K562 (cell line): ENCODE data around the gene PFDN4. TPM values are rescaled to one million over a fixed set of nuclear protein-coding genes. Genes with fewer than 3 reads are reported as not detected.

Experiments used
- HDAC2 ChIP-seq: fragments of 450-650 bp; IDR thresholded peaks from 2 replicates; pipeline ENCODE4 v1.6.1; 2016; ENCODE audit warnings: mild to moderate bottlenecking
- HMG20B ChIP-seq: fragments of 250-450 bp; sonication (Bioruptor Pico); IDR thresholded peaks from 2 replicates; pipeline ENCODE4 v1.5.0; 2021; ENCODE audit warnings: mild to moderate bottlenecking
- KLF16 ChIP-seq: IDR thresholded peaks from 2 replicates; pipeline ENCODE4 v1.6.1; 2016; ENCODE audit warnings: antibody characterized with exemption
- SIN3A ChIP-seq, 2 experiments: fragments of 150-350 bp in 1 of 2; IDR thresholded peaks; 2 replicates each; pipeline ENCODE4 v1.6.1; 2011 to 2016; ENCODE audit warnings: borderline replicate concordance in 2 of 2, low read depth in 2 of 2, low read length in 2 of 2, mild to moderate bottlenecking in 2 of 2, moderate library complexity in 2 of 2; ENCODE audit not compliant: control insufficient read depth in 1 of 2
- SMC3 ChIP-seq: conservative IDR thresholded peaks from 2 replicates; pipeline ENCODE4 v1.6.1; 2011; ENCODE audit warnings: low read depth, low read length, improper control_type of control experiment; ENCODE audit not compliant: insufficient read depth
- STAG1 ChIP-seq: sonication (generic); formaldehyde crosslinking; IDR thresholded peaks from 2 replicates; pipeline ENCODE4 v1.5.0; 2020; ENCODE audit warnings: missing genetic modification reagents, borderline replicate concordance
- ZNF584 ChIP-seq: fragments of 200-800 bp; sonication (Bioruptor generic); IDR thresholded peaks from 2 replicates; pipeline ENCODE4 v1.6.1; 2016; ENCODE audit warnings: low read depth, mild to moderate bottlenecking, missing genetic modification characterization, missing compliant biosample characterization
- polyA plus RNA-seq, 8 experiments: library from polyadenylated mRNA; depleted of rRNA in 4 of 8; stranded (reverse) in 5 of 8; unstranded in 3 of 8; fragments of >200 nt; fragmentation: Nextera tagmentation in 2 of 8; fragmentation: Illumina TruSeq in 1 of 8; extraction: Ambion mirVana in 2 of 8; extraction: Trizol in 1 of 8; gene quantifications; 2 replicates each; pipeline versions ENCODE4 v1.2.1 to v1.2.3, GENCODE V29; 2011 to 2014; ENCODE audit warnings: inconsistent platforms in 1 of 8, missing spikeins in 1 of 8
- total RNA-seq, 7 experiments: library from RNA; depleted of rRNA in 6 of 7; stranded (reverse); fragments of >200 nt in 6 of 7; fragmentation: Illumina TruSeq in 2 of 7; extraction: Trizol in 2 of 7; gene quantifications; 2 replicates each; pipeline versions ENCODE4 v1.2.1 to v1.2.3, GENCODE V29; 2011 to 2021; ENCODE audit warnings: low replicate concordance in 1 of 7
- TF ChIP-seq, protein P1 (sequence below), 2 experiments: IDR thresholded peaks in 1 of 2; conservative IDR thresholded peaks in 1 of 2; 2 replicates each; pipeline ENCODE4 v1.6.1; 2016; ENCODE audit warnings: low read depth in 2 of 2, mild to moderate bottlenecking in 1 of 2, missing compliant biosample characterization in 1 of 2, missing genetic modification characterization in 1 of 2, moderate library complexity in 1 of 2
- TF ChIP-seq, protein P2 (sequence below), 3 experiments: IDR thresholded peaks in 2 of 3; conservative IDR thresholded peaks in 1 of 3; 2 replicates each; pipeline ENCODE4 v1.5.1; 2011 to 2012; ENCODE audit warnings: low read length in 3 of 3, mild to moderate bottlenecking in 3 of 3, control low read depth in 2 of 3, improper control_type of control experiment in 1 of 3, inconsistent platforms in 1 of 3, low read depth in 1 of 3, mixed read lengths in 1 of 3, moderate library complexity in 1 of 3; ENCODE audit not compliant: insufficient read depth in 2 of 3

PFDN4 gene
- total and polyA plus RNA-seq, 9 of the 15 experiments (the other 6 are each of a cell fraction or from before 2014, with no cell fraction given): 60.1 to 214 (median 122) TPM

DNA sequence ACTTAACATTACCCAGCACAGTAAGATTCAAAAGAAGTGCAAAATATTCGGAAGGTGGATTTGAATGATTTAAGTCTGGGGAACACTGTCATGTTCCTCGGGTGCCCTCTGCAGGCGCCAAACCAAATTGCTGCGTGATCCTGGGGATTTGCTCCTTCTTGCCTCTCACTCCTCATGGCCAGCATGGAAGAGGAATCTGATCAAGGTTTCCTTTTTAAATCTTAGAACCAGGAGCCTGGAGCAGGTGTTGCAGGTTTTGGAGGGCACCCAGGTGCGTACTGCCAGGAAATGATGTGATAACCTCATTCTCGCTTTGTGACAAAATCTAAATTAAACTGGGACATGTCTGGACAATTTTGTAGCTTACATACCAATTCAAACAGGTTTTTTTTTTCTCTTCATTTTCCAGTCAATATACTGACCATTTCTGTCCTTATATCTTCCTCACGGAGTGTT is 8.1 kb upstream of the PFDN4 start (continued):
- TF ChIP-seq, protein P1, sequence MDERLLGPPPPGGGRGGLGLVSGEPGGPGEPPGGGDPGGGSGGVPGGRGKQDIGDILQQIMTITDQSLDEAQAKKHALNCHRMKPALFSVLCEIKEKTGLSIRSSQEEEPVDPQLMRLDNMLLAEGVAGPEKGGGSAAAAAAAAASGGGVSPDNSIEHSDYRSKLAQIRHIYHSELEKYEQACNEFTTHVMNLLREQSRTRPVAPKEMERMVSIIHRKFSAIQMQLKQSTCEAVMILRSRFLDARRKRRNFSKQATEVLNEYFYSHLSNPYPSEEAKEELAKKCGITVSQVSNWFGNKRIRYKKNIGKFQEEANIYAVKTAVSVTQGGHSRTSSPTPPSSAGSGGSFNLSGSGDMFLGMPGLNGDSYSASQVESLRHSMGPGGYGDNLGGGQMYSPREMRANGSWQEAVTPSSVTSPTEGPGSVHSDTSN (CRISPR knock-in tag; IDR thresholded peaks at IDR 0.05; ENCODE audit: low read depth): no peak
- TF ChIP-seq, protein P1 (tag; conservative IDR thresholded peaks at IDR 0.05; ENCODE audit: low read depth): 0 out of 2 replicates have a peak, but pooled peaks have one; percentile 19
- 0 out of 2 replicates have a peak, but pooled peaks have one; percentile 28 for TF ChIP-seq KLF16
- no peak for TF ChIP-seq SIN3A (IDR thresholded peaks at IDR 0.05; ENCODE audit: borderline replicate concordance in 2 of 2, control insufficient read depth in 1 of 2, low read depth in 2 of 2, low read length in 2 of 2)
- peak; percentile 33; the same call in 1 of the 2 replicates for TF ChIP-seq STAG1 (CRISPR knock-in tag)
- peak; percentile 81 for TF ChIP-seq SMC3
- TF ChIP-seq HMG20B (CRISPR knock-in tag): no peak
- TF ChIP-seq, protein P2, sequence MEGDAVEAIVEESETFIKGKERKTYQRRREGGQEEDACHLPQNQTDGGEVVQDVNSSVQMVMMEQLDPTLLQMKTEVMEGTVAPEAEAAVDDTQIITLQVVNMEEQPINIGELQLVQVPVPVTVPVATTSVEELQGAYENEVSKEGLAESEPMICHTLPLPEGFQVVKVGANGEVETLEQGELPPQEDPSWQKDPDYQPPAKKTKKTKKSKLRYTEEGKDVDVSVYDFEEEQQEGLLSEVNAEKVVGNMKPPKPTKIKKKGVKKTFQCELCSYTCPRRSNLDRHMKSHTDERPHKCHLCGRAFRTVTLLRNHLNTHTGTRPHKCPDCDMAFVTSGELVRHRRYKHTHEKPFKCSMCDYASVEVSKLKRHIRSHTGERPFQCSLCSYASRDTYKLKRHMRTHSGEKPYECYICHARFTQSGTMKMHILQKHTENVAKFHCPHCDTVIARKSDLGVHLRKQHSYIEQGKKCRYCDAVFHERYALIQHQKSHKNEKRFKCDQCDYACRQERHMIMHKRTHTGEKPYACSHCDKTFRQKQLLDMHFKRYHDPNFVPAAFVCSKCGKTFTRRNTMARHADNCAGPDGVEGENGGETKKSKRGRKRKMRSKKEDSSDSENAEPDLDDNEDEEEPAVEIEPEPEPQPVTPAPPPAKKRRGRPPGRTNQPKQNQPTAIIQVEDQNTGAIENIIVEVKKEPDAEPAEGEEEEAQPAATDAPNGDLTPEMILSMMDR (IDR thresholded peaks at IDR 0.05 in 2 of 3, conservative IDR thresholded peaks at IDR 0.05 in 1 of 3; ENCODE audit: insufficient read depth in 2 of 3, low read depth in 1 of 3, low read length in 3 of 3): peak; percentile 80 to 93 (median 92)
- TF ChIP-seq HDAC2: no peak
- TF ChIP-seq ZNF584 (CRISPR knock-in tag): no peak
